ENCODE measurements around the gene KYNU. TPM values are rescaled to one million over a fixed set of nuclear protein-coding genes. Genes with fewer than 3 reads are reported as not detected.
A peak's percentile ranks its signal among the peaks of the same experiment; 100 is the strongest.

The KYNU gene
- total and polyA plus RNA-seq, 2 donors (not counting 1 experiment from before 2014, with no cell fraction given), result 0.26 to 4.6 TPM

DNA sequence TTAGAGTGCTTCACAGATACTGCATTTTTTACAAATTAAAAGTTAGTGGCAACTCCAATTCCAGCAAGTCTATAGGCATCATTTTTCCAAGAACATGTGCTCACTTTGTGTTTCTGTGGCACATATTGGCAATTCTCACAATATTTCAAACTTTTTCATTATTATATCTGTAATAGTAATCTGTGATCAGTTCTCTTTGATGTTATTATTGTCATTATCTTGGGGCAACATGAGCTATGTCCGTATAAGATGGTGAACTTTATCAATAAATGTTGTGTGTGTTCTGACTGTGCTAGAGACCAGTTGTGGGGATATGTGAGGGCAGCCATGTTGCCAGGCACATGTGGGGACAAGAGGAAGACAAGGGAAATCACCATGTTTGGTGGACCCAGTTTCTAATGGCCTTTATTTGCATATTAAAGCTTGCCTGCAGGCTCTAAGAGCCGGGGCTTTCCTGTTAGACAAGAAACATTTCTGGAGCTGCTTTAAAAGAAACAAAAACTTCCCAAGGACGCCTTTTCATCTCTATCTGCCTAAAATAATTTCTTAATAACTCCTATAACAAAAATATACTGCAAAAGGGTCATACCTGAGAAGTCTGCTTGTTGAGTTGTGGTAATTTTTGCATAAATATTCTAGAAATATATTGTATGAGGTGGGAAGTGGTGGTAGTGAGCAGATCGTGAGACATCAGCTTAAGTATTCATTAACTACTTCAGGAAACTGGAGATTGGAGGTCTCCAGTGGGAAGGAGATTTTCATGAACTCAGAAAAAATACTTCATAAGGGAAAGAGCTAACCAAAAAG is 37.2 kb downstream of the KYNU start:
- no peak for DNase-seq (ENCODE audit: low read depth in 2 of 2)
- H3K4me2 ChIP-seq (ENCODE audit: extremely low read depth, insufficient read depth, low read length), result no peak overlapping the region
- H3K9me3 ChIP-seq (ENCODE audit: control insufficient read depth, insufficient read depth, low read depth, low read length), result no peaks in the 10 kb centered on the region
- no peaks in the 10 kb centered on the region for H4K20me1 ChIP-seq (ENCODE audit: control insufficient read depth, extremely low read depth, insufficient read depth, low read length)
- no peak overlapping the region for H3K9ac ChIP-seq (ENCODE audit: insufficient read depth, low read length)
- H3K36me3 ChIP-seq (ENCODE audit: control insufficient read depth, insufficient read depth, low read length), result no peaks in the 10 kb centered on the region
- no peaks in the 10 kb centered on the region for H3K27me3 ChIP-seq (ENCODE audit: control insufficient read depth, insufficient read depth, low read length)
- no peaks in the 10 kb centered on the region for H3K4me1 ChIP-seq (ENCODE audit: control insufficient read depth, extremely low read depth, insufficient read depth, low read length)
- H3K4me3 ChIP-seq (replicated peaks in 1 of 4; ENCODE audit: control extremely low read depth in 1 of 4, insufficient read depth in 1 of 4, low read depth in 3 of 4, low read length in 4 of 4), result no peak overlapping the region
- no peak overlapping the region for H3K27ac ChIP-seq (ENCODE audit: insufficient read depth, low read length)
- no peaks in the 10 kb centered on the region for H3K79me2 ChIP-seq (ENCODE audit: control insufficient read depth, insufficient read depth, low read length)
- TF ChIP-seq, protein P1, sequence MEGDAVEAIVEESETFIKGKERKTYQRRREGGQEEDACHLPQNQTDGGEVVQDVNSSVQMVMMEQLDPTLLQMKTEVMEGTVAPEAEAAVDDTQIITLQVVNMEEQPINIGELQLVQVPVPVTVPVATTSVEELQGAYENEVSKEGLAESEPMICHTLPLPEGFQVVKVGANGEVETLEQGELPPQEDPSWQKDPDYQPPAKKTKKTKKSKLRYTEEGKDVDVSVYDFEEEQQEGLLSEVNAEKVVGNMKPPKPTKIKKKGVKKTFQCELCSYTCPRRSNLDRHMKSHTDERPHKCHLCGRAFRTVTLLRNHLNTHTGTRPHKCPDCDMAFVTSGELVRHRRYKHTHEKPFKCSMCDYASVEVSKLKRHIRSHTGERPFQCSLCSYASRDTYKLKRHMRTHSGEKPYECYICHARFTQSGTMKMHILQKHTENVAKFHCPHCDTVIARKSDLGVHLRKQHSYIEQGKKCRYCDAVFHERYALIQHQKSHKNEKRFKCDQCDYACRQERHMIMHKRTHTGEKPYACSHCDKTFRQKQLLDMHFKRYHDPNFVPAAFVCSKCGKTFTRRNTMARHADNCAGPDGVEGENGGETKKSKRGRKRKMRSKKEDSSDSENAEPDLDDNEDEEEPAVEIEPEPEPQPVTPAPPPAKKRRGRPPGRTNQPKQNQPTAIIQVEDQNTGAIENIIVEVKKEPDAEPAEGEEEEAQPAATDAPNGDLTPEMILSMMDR (conservative IDR thresholded peaks at IDR 0.05 in 1 of 2, IDR thresholded peaks at IDR 0.05 in 1 of 2; ENCODE audit: low read depth in 1 of 2, low read length in 2 of 2), result no peak
- TF ChIP-seq EZH2 (IDR thresholded peaks at IDR 0.05; ENCODE audit: low read length, missing control alignments), result no peak
- H2AFZ ChIP-seq (ENCODE audit: low read length), result no peak overlapping the region

DNA sequence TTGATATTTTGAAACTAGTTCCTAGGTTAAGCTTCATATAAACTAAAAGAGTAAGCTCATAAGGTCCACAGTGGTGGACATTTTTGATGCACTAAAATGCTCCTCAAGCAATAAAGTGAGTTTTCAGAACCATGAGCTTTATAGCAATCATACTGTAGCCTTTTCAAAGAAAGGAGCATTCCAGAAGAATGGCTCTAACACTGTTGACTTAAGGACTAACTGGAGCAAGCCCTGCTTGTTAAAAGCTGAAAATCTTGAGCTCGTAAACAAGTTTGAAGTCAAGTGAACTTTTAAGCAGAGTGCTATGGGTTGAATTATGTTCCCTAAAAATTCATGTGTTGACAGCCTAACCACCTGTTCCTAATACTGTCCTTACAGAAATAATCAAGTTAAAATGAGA is 38.0 kb downstream of the KYNU start:
- no peak for TF ChIP-seq EZH2 (IDR thresholded peaks at IDR 0.05; ENCODE audit: low read length, missing control alignments)
- TF ChIP-seq, protein P1 (conservative IDR thresholded peaks at IDR 0.05 in 1 of 2, IDR thresholded peaks at IDR 0.05 in 1 of 2; ENCODE audit: low read depth in 1 of 2, low read length in 2 of 2), result no peak
- Histone ChIP-seq H3K79me2 (ENCODE audit: control insufficient read depth, insufficient read depth, low read length) (no peaks in the 10 kb centered on the region), H2AFZ (ENCODE audit: low read length) (no peak overlapping the region)

DNA sequence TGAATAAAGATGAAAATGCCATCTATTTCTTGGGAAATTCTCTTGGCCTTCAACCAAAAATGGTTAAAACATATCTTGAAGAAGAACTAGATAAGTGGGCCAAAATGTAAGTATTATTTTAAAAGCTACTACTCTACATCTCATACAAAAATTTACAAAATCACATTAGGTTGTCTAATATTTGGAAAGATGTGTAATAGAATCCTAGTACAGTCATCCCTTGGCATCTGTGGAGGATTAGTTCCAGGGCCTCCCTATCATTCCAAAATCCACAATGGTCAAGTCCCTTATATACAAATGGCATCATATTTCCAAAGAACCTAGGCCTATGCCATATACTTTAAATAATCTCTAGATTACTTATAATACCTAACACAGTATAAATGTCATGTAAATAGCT is 41.2 kb downstream of the KYNU start:
- H2AFZ ChIP-seq (ENCODE audit: low read length), result no peak overlapping the region
- no peak overlapping the region for H3K4me3 ChIP-seq (replicated peaks in 1 of 4; ENCODE audit: control extremely low read depth in 1 of 4, insufficient read depth in 1 of 4, low read depth in 3 of 4, low read length in 4 of 4)
- no peaks in the 10 kb centered on the region for H4K20me1 ChIP-seq (ENCODE audit: control insufficient read depth, extremely low read depth, insufficient read depth, low read length)
- no peaks in the 10 kb centered on the region for H3K79me2 ChIP-seq (ENCODE audit: control insufficient read depth, insufficient read depth, low read length)
- H3K27me3 ChIP-seq (ENCODE audit: control insufficient read depth, insufficient read depth, low read length), result no peaks in the 10 kb centered on the region
- H3K4me1 ChIP-seq (ENCODE audit: control insufficient read depth, extremely low read depth, insufficient read depth, low read length), result no peaks in the 10 kb centered on the region
- TF ChIP-seq, protein P1 (conservative IDR thresholded peaks at IDR 0.05 in 1 of 2, IDR thresholded peaks at IDR 0.05 in 1 of 2; ENCODE audit: low read depth in 1 of 2, low read length in 2 of 2), result no peak
- TF ChIP-seq EZH2 (IDR thresholded peaks at IDR 0.05; ENCODE audit: low read length, missing control alignments), result no peak
- H3K9ac ChIP-seq (ENCODE audit: insufficient read depth, low read length), result no peak overlapping the region
- H3K4me2 ChIP-seq (ENCODE audit: extremely low read depth, insufficient read depth, low read length), result no peak overlapping the region
- no peak overlapping the region for H3K27ac ChIP-seq (ENCODE audit: insufficient read depth, low read length)
- H3K9me3 ChIP-seq (ENCODE audit: control insufficient read depth, insufficient read depth, low read depth, low read length), result no peaks in the 10 kb centered on the region
- no peaks in the 10 kb centered on the region for H3K36me3 ChIP-seq (ENCODE audit: control insufficient read depth, insufficient read depth, low read length)
- peak; percentile 13 to 41 for DNase-seq (ENCODE audit: low read depth in 2 of 2)

More for the DNA sequence above, 38.0 kb downstream of the KYNU start:
- no peak overlapping the region for H3K27ac ChIP-seq (ENCODE audit: insufficient read depth, low read length)
- no peaks in the 10 kb centered on the region for H3K4me1 ChIP-seq (ENCODE audit: control insufficient read depth, extremely low read depth, insufficient read depth, low read length)
- no peaks in the 10 kb centered on the region for H3K27me3 ChIP-seq (ENCODE audit: control insufficient read depth, insufficient read depth, low read length)
- H3K4me2 ChIP-seq (ENCODE audit: extremely low read depth, insufficient read depth, low read length), result no peak overlapping the region
- DNase-seq (ENCODE audit: low read depth in 2 of 2), result no peak
- H3K4me3 ChIP-seq (replicated peaks in 1 of 4; ENCODE audit: control extremely low read depth in 1 of 4, insufficient read depth in 1 of 4, low read depth in 3 of 4, low read length in 4 of 4), result no peak overlapping the region
- no peaks in the 10 kb centered on the region for H3K9me3 ChIP-seq (ENCODE audit: control insufficient read depth, insufficient read depth, low read depth, low read length)
- H3K9ac ChIP-seq (ENCODE audit: insufficient read depth, low read length), result no peak overlapping the region
- H4K20me1 ChIP-seq (ENCODE audit: control insufficient read depth, extremely low read depth, insufficient read depth, low read length), result no peaks in the 10 kb centered on the region
- no peaks in the 10 kb centered on the region for H3K36me3 ChIP-seq (ENCODE audit: control insufficient read depth, insufficient read depth, low read length)

All from fibroblast of lung (primary cell).